Tibial nerve (tissue), 4 donors: ENCODE results near the gene ABCF2. TPM values are rescaled to one million over a fixed set of nuclear protein-coding genes. Genes with fewer than 3 reads are reported as not detected.
A peak's percentile ranks its signal among the peaks of the same experiment; 100 is the strongest.

Experiments used
- DNase-seq, 2 donors: peaks; one replicate each; pipeline ENCODE4 v3.0.0-alpha.2; 2019; ENCODE audit warnings: low spot score in 2 of 2
- H3K27ac ChIP-seq, 4 donors: fragments of 200-600 bp; sonication (generic) in 3 of 4; one replicate each; pipeline ENCODE4 v1.5.1; 2017 to 2019; ENCODE audit warnings: mild to moderate bottlenecking in 1 of 4
- H3K27me3 ChIP-seq, 2 donors: fragments of 200-600 bp; sonication (generic) in 1 of 2; one replicate each; pipeline versions ENCODE4 v1.5.1 to v1.6.0; 2017 to 2019
- H3K36me3 ChIP-seq, 3 donors: fragments of 200-600 bp; sonication (generic); one replicate each; pipeline ENCODE4 v1.5.1; 2018 to 2019
- H3K4me1 ChIP-seq, 4 donors: fragments of 200-600 bp; sonication (generic) in 3 of 4; one replicate each; pipeline ENCODE4 v1.5.1; 2017 to 2019
- H3K4me3 ChIP-seq, 4 donors: fragments of 200-600 bp; sonication (generic) in 3 of 4; one replicate each; pipeline ENCODE4 v1.5.1; 2017 to 2019; ENCODE audit warnings: mild to moderate bottlenecking in 1 of 4, moderate library complexity in 1 of 4
- H3K9me3 ChIP-seq, 4 donors: fragments of 200-600 bp; sonication (generic) in 3 of 4; one replicate each; pipeline ENCODE4 v1.5.1; 2017 to 2019
- CTCF ChIP-seq, 5 experiments: fragments of 200-600 bp in 3 of 5; fragments of 450-650 bp in 2 of 5; sonication (generic) in 3 of 5; IDR thresholded peaks; one replicate each; pipeline ENCODE4 v1.5.1; 2016 to 2019; ENCODE audit warnings: antibody characterized with exemption in 5 of 5, mild to moderate bottlenecking in 3 of 5, moderate library complexity in 2 of 5
- EP300 ChIP-seq, 2 donors: sonication (generic); formaldehyde crosslinking; IDR thresholded peaks; one replicate each; pipeline ENCODE4 v1.6.1; 2017; ENCODE audit warnings: antibody characterized with exemption in 2 of 2, mild to moderate bottlenecking in 1 of 2
- POLR2A ChIP-seq, 2 donors: fragments of 450-650 bp; IDR thresholded peaks; one replicate each; pipeline ENCODE4 v1.6.1; 2017; ENCODE audit warnings: antibody characterized with exemption in 2 of 2, mild to moderate bottlenecking in 2 of 2, moderate library complexity in 2 of 2
- WGBS, 2 donors: methylation state at CpG; one replicate each; pipeline ENCODE4 v1.1.5; 2018; 5-methylcytosine and 5-hydroxymethylcytosine counted together
- total RNA-seq, 4 donors: library from RNA; depleted of rRNA; stranded (reverse); fragments of >200 nt; gene quantifications; one replicate each; pipeline ENCODE4 v1.1.0, GENCODE V29; 2016

ABCF2 gene
- total RNA-seq: 10 to 100 TPM; 34.3 to 72.9 (median 34.9) TPM

- Histone ChIP-seq H3K9me3 (no peaks in the 10 kb centered on the region), H3K36me3 (peaks cover 0 to 29% (median 2%) of the 10 kb centered on the region in 3 donors), H3K27ac (peak within 1 kb of the TSS in 3 of 4 donors; percentile 66 to 83 (median 83)), H3K4me3 (peak within 1 kb of the TSS; percentile 43 to 95 (median 84)), H3K27me3 (no peaks in the 10 kb centered on the region), H3K4me1 (peaks cover 0 to 33% (median 19%) of the 10 kb centered on the region in 4 donors)
- TF ChIP-seq POLR2A (IDR thresholded peaks at IDR 0.05) (peak in 1 of 2 donors; percentile 52), CTCF (IDR thresholded peaks at IDR 0.05) (peak in 1 of 5 experiments; percentile 46), EP300 (IDR thresholded peaks at IDR 0.05) (peak; percentile 80 to 89)
- WGBS, 2 donors: 1% methylated on average over 68 of the region's 68 CpGs
- peak; percentile 100 for DNase-seq
These were observed at the start of gene ABCF2 for GRCh38 chr7:151226875-151227782. TSS of gene ABCF2 (minus strand) at chr7:151227205. CDS start at chr7:151226458, 747 bp downstream.

- TF ChIP-seq POLR2A (IDR thresholded peaks at IDR 0.05) (no peak), CTCF (IDR thresholded peaks at IDR 0.05) (no peak), EP300 (IDR thresholded peaks at IDR 0.05) (no peak)
- peaks cover 0 to 10% (median 0%) of the 10 kb centered on the region in 3 donors for H3K36me3 ChIP-seq
- no peak for DNase-seq
- H3K4me1 ChIP-seq: peaks cover 0 to 49% (median 20%) of the 10 kb centered on the region in 4 donors
- 20 to 25% methylated on average over 10 of the region's 10 CpGs for WGBS, 2 donors
- peak overlapping the region in 2 of 4 donors; percentile 48 to 76 for H3K27ac ChIP-seq
- H3K9me3 ChIP-seq: no peaks in the 10 kb centered on the region
- no peaks in the 10 kb centered on the region for H3K27me3 ChIP-seq
- peak overlapping the region in 2 of 4 donors; percentile 28 to 62 for H3K4me3 ChIP-seq
These were observed 49.0 kb upstream of the ABCF2 start for GRCh38 chr7:151275813-151276577.

GRCh38 chr7:151274936-151275812, 48.2 kb upstream of the ABCF2 start:
- TF ChIP-seq POLR2A (IDR thresholded peaks at IDR 0.05): no peak
- no peak for TF ChIP-seq CTCF (IDR thresholded peaks at IDR 0.05)
- TF ChIP-seq EP300 (IDR thresholded peaks at IDR 0.05): no peak
- Histone ChIP-seq H3K36me3 (peaks cover 0 to 14% (median 0%) of the 10 kb centered on the region in 3 donors), H3K27ac (peak overlapping the region in 2 of 4 donors; percentile 48 to 76), H3K4me3 (no peak overlapping the region), H3K4me1 (peaks cover 0 to 49% (median 20%) of the 10 kb centered on the region in 4 donors), H3K9me3 (no peaks in the 10 kb centered on the region), H3K27me3 (no peaks in the 10 kb centered on the region)
- no peak for DNase-seq
- 79 to 83% methylated on average over 12 to 17 of the region's 17 CpGs for WGBS, 2 donors

- Histone ChIP-seq H3K27me3 (no peaks in the 10 kb centered on the region), H3K4me3 (no peak overlapping the region), H3K4me1 (peaks cover 0 to 49% (median 20%) of the 10 kb centered on the region in 4 donors), H3K36me3 (peaks cover 0 to 17% (median 0%) of the 10 kb centered on the region in 3 donors), H3K27ac (no peak overlapping the region), H3K9me3 (no peaks in the 10 kb centered on the region)
- no peak for DNase-seq
- no peak for TF ChIP-seq CTCF (IDR thresholded peaks at IDR 0.05)
- TF ChIP-seq POLR2A (IDR thresholded peaks at IDR 0.05): no peak
- TF ChIP-seq EP300 (IDR thresholded peaks at IDR 0.05): no peak
- WGBS, 2 donors: 89 to 90% methylated on average over 8 to 9 of the region's 9 CpGs
These were observed 47.4 kb upstream of the ABCF2 start for GRCh38 chr7:151274396-151274795.
